COR-L47 (cell line): Measurements from ENCODE around the gene ZSWIM3.
"Not testable (repeated sequence)": the region's sequence is repeated elsewhere in the genome, so short reads cannot be mapped to it uniquely, and the experiment has no call there.

Source experiments
- DNase-seq: peaks from one replicate; lab custom pipeline; 2025; lab: John Stamatoyannopoulos, UW

Gene ZSWIM3

GRCh38 chr20:45890985-45891983 lies 33.9 kb downstream of the ZSWIM3 start, which contains the start of the genes CTSA and NEURL2:
Gene CTSA (plus strand): TSS chr20:45891335. CDS start chr20:45891569, 234 bp downstream.
Gene NEURL2 (minus strand): TSS chr20:45891208. CDS start chr20:45890991, 217 bp downstream.
- DNase-seq, result peak; percentile 77

- DNase-seq, result no peak
Measured at GRCh38 chr20:45892049-45892825, 34.8 kb downstream of the ZSWIM3 start.

- DNase-seq, result no peak
Measured at GRCh38 chr20:45892828-45893500, 35.5 kb downstream of the ZSWIM3 start.

GRCh38 chr20:45893831-45894230 lies 36.4 kb downstream of the ZSWIM3 start:
- DNase-seq, result no peak

GRCh38 chr20:45894797-45895196 lies 37.4 kb downstream of the ZSWIM3 start:
- DNase-seq, result no peak

GRCh38 chr20:45896641-45897161 lies 39.3 kb downstream of the ZSWIM3 start:
- DNase-seq, result no peak

- no peak for DNase-seq
Measured at GRCh38 chr20:45897289-45897688, 39.9 kb downstream of the ZSWIM3 start.

GRCh38 chr20:45897692-45898091 lies 40.3 kb downstream of the ZSWIM3 start:
- DNase-seq, result no peak

GRCh38 chr20:45898285-45898684 lies 40.9 kb downstream of the ZSWIM3 start:
- DNase-seq, result no peak

GRCh38 chr20:45899046-45899835 lies 41.8 kb downstream of the ZSWIM3 start:
- no peak for DNase-seq

GRCh38 chr20:45901332-45901731 lies 43.9 kb downstream of the ZSWIM3 start:
- not testable (repeated sequence) for DNase-seq

- no peak for DNase-seq
Measured at GRCh38 chr20:45902199-45902701, 44.8 kb downstream of the ZSWIM3 start.

- DNase-seq, result no peak
Measured at GRCh38 chr20:45904583-45905504, 47.4 kb downstream of the ZSWIM3 start.

GRCh38 chr20:45905505-45906079 lies 48.2 kb downstream of the ZSWIM3 start:
- DNase-seq, result no peak

GRCh38 chr20:45907219-45907948 lies 50.0 kb downstream of the ZSWIM3 start:
- DNase-seq, result no peak

- no peak for DNase-seq
Measured at GRCh38 chr20:45908084-45908483, 50.7 kb downstream of the ZSWIM3 start.

- DNase-seq, result no peak
Measured at GRCh38 chr20:45909336-45909808, 52.0 kb downstream of the ZSWIM3 start.
